Measurements from ENCODE around the gene GPC3. TPM values are rescaled to one million over a fixed set of nuclear protein-coding genes. Genes with fewer than 3 reads are reported as not detected.

The GPC3 gene
- total RNA-seq, 1 experiment from 2014 or later = 0.98 TPM

GRCh38 chrX:133676344-133677122 is 308.9 kb downstream of the GPC3 start:
- BruUV-seq (replicated peaks) = no TSS peak
- no peaks in the 10 kb centered on the region for H3K36me3 ChIP-seq (ENCODE audit: control insufficient read depth in 1 of 2, insufficient read depth in 2 of 2, low read length in 2 of 2)
- H4K20me1 ChIP-seq (ENCODE audit: insufficient read depth) = no peaks in the 10 kb centered on the region
- no peak for TF ChIP-seq CTCF (IDR thresholded peaks at IDR 0.05 in 2 of 3, conservative IDR thresholded peaks at IDR 0.05 in 1 of 3; ENCODE audit: borderline replicate concordance in 1 of 3, insufficient read depth in 1 of 3, low read depth in 2 of 3, low read length in 2 of 3)
- TF ChIP-seq SIN3A (IDR thresholded peaks at IDR 0.05; ENCODE audit: low read depth) = no peak
- no peak for TF ChIP-seq REST (IDR thresholded peaks at IDR 0.05; ENCODE audit: low read depth)
- no peak for TF ChIP-seq CBX3 (IDR thresholded peaks at IDR 0.05; ENCODE audit: low read depth)
- no peak for TF ChIP-seq EGR1 (IDR thresholded peaks at IDR 0.05; ENCODE audit: low read depth)
- TF ChIP-seq POLR2AphosphoS5 (IDR thresholded peaks at IDR 0.05; ENCODE audit: low read depth, low read length) = no peak
- no peak for TF ChIP-seq JUND (IDR thresholded peaks at IDR 0.05)
- TF ChIP-seq ZBTB33 (IDR thresholded peaks at IDR 0.05; ENCODE audit: extremely low read depth, insufficient replicate concordance, low read length) = no peak
- intact Hi-C loops (cut with micrococcal nuclease) = loop anchor here (10.0 kb wide), 1 partner anchor 632 kb away; no protein-coding TSS in a partner anchor
- no peak overlapping the region for H2AFZ ChIP-seq (ENCODE audit: low read depth, low read length, poor library complexity, severe bottlenecking)
- ChIA-PET CTCF (no interaction called here), POLR2A (no interaction called here), RAD21 (ENCODE audit: low non-redundant PET in 1 of 2, low total read pairs in 2 of 2, uncharacterized antibody in 2 of 2, unreplicated experiment in 2 of 2) (no interaction called here)
- no peak overlapping the region for H3K4me3 ChIP-seq (replicated peaks in 1 of 2; ENCODE audit: low read depth in 1 of 2, low read length in 2 of 2)
- H3K9ac ChIP-seq (ENCODE audit: low read length) = no peak overlapping the region
- DNase-seq (ENCODE audit: low read depth, low spot score) = no peak
- no peaks in the 10 kb centered on the region for H3K79me2 ChIP-seq (ENCODE audit: insufficient read depth, low read length)
- no peak for ATAC-seq
- H3K27me3 ChIP-seq (ENCODE audit: insufficient read depth, low read length) = no peaks in the 10 kb centered on the region
- no peak overlapping the region for H3K4me2 ChIP-seq (ENCODE audit: low read length)
- H3K4me1 ChIP-seq (ENCODE audit: control insufficient read depth in 1 of 2, insufficient read depth in 2 of 2, low read length in 2 of 2) = no peaks in the 10 kb centered on the region
- H3K27ac ChIP-seq (ENCODE audit: low read depth, low read length) = no peak overlapping the region
- H3K9me3 ChIP-seq (ENCODE audit: control insufficient read depth in 1 of 2, insufficient read depth in 1 of 2, low read depth in 1 of 2, low read length in 2 of 2) = no peaks in the 10 kb centered on the region
- H3K9me2 ChIP-seq (ENCODE audit: insufficient read depth) = no peaks in the 10 kb centered on the region
